GM21526 (cell line): ENCODE data around the gene C10orf53.

Experiments
- ATAC-seq: cut with Tn5 transposase; IDR thresholded peaks from one replicate; pipeline ENCODE4 v1.9.1; 2021; ENCODE audit warnings: moderate library complexity; ENCODE audit not compliant: unreplicated experiment, low FRiP score

C10orf53 gene

GRCh38 chr10:49679480-49679893 is at the start of gene C10orf53:
Gene C10orf53 (plus strand): TSS chr10:49679651. CDS start chr10:49679698, 47 bp downstream.
- no peak for ATAC-seq

- no peak for ATAC-seq
These were observed 47.5 kb upstream of the C10orf53 start for GRCh38 chr10:49631975-49632374.

GRCh38 chr10:49632406-49633317 is 46.8 kb upstream of the C10orf53 start:
- no peak for ATAC-seq

GRCh38 chr10:49633327-49634068 is 46.0 kb upstream of the C10orf53 start:
- no peak for ATAC-seq

- no peak for ATAC-seq
These were observed 45.3 kb upstream of the C10orf53 start for GRCh38 chr10:49634069-49634660.

- no peak for ATAC-seq
These were observed 37.1 kb upstream of the C10orf53 start for GRCh38 chr10:49642311-49642710.

- no peak for ATAC-seq
These were observed 36.0 kb upstream of the C10orf53 start for GRCh38 chr10:49643241-49644034.

- ATAC-seq, result no peak
These were observed 35.3 kb upstream of the C10orf53 start for GRCh38 chr10:49644035-49644646.

- ATAC-seq, result no peak
These were observed 34.0 kb upstream of the C10orf53 start for GRCh38 chr10:49645417-49645816.

GRCh38 chr10:49645871-49646870 is 33.3 kb upstream of the C10orf53 start:
- ATAC-seq, result no peak

GRCh38 chr10:49647554-49647953 is 31.9 kb upstream of the C10orf53 start:
- ATAC-seq, result no peak

GRCh38 chr10:49647985-49648795 is 31.3 kb upstream of the C10orf53 start:
- no peak for ATAC-seq

GRCh38 chr10:49649294-49649693 is 30.2 kb upstream of the C10orf53 start:
- no peak for ATAC-seq

- ATAC-seq, result no peak
These were observed 29.3 kb upstream of the C10orf53 start for GRCh38 chr10:49649936-49650723.

GRCh38 chr10:49650724-49651034 is 28.8 kb upstream of the C10orf53 start:
- no peak for ATAC-seq

- no peak for ATAC-seq
These were observed 28.2 kb upstream of the C10orf53 start for GRCh38 chr10:49651039-49651835.

GRCh38 chr10:49651917-49652316 is 27.5 kb upstream of the C10orf53 start:
- ATAC-seq, result no peak
